Neural progenitor cell (in vitro differentiated cells): ENCODE measurements around the gene BAZ1A. TPM values are rescaled to one million over a fixed set of nuclear protein-coding genes. Genes with fewer than 3 reads are reported as not detected.

Experiments used
- DNase-seq: peaks from one replicate; pipeline ENCODE4 v3.0.0-alpha.2; 2016; ENCODE audit warnings: low spot score
- H2AFZ ChIP-seq: fragments of 200-600 bp; sonication (generic); replicated peaks from 2 replicates; pipeline ENCODE4 v1.6.1; 2016; ENCODE audit warnings: antibody characterized with exemption
- H3F3A ChIP-seq: fragments of 200-600 bp; sonication (generic); 2 replicates; pipeline ENCODE4 v1.6.1; 2016; ENCODE audit warnings: antibody characterized with exemption, low read depth
- H3K27ac ChIP-seq: fragments of 200-600 bp; sonication (generic); 2 replicates; pipeline ENCODE4 v1.5.1; 2016; ENCODE audit warnings: mild to moderate bottlenecking
- H3K27me3 ChIP-seq: fragments of 200-600 bp; sonication (generic); 2 replicates; pipeline ENCODE4 v1.6.1; 2016; ENCODE audit warnings: mild to moderate bottlenecking, moderate library complexity
- H3K36me3 ChIP-seq: fragments of 200-600 bp; sonication (generic); 2 replicates; pipeline ENCODE4 v1.5.1; 2016
- H3K4me1 ChIP-seq: fragments of 200-600 bp; sonication (generic); 2 replicates; pipeline ENCODE4 v1.6.1; 2016; ENCODE audit warnings: mixed run types
- H3K4me2 ChIP-seq: fragments of 200-600 bp; sonication (generic); 2 replicates; pipeline ENCODE4 v1.6.1; 2016
- H3K4me3 ChIP-seq: fragments of 200-600 bp; sonication (generic); 2 replicates; pipeline ENCODE4 v1.5.1; 2016
- H3K79me2 ChIP-seq: fragments of 200-600 bp; sonication (generic); 2 replicates; pipeline ENCODE4 v1.6.1; 2016; ENCODE audit warnings: low read depth
- H3K9ac ChIP-seq: fragments of 200-600 bp; sonication (generic); 2 replicates; pipeline ENCODE4 v1.6.1; 2016
- H3K9me3 ChIP-seq: fragments of 200-600 bp; sonication (generic); 2 replicates; pipeline ENCODE4 v1.5.1; 2016; ENCODE audit warnings: low read depth
- H4K20me1 ChIP-seq: fragments of 200-600 bp; sonication (generic); 2 replicates; pipeline ENCODE4 v1.6.1; 2016; ENCODE audit warnings: low read depth
- H3K27ac Mint-ChIP-seq: 3 replicates; pipeline ENCODE4 v1.8.0; 2021; ENCODE audit warnings: mixed read lengths
- H3K27me3 Mint-ChIP-seq: 2 replicates; pipeline ENCODE4 v1.8.0; 2022; ENCODE audit warnings: low read depth, mild to moderate bottlenecking, inconsistent platforms, moderate library complexity, mixed read lengths; ENCODE audit not compliant: insufficient read depth
- H3K36me3 Mint-ChIP-seq: 3 replicates; pipeline ENCODE4 v1.8.0; 2021; ENCODE audit warnings: mixed read lengths
- H3K4me1 Mint-ChIP-seq: 3 replicates; pipeline ENCODE4 v1.8.0; 2021; ENCODE audit warnings: mixed read lengths
- H3K4me3 Mint-ChIP-seq: 3 replicates; pipeline ENCODE4 v1.8.0; 2021; ENCODE audit warnings: mild to moderate bottlenecking, moderate library complexity, mixed read lengths
- H3K9me3 Mint-ChIP-seq: 3 replicates; pipeline ENCODE4 v1.8.0; 2020; ENCODE audit warnings: mixed read lengths
- CTCF ChIP-seq: fragments of 200-600 bp; sonication (generic); IDR thresholded peaks from 2 replicates; pipeline ENCODE4 v1.5.1; 2017; ENCODE audit warnings: antibody characterized with exemption, mild to moderate bottlenecking
- EZH2 ChIP-seq: fragments of 200-600 bp; sonication (generic); IDR thresholded peaks from 2 replicates; pipeline ENCODE4 v1.6.1; 2017; ENCODE audit warnings: antibody characterized with exemption, mild to moderate bottlenecking, moderate library complexity
- EZH2phosphoT487 ChIP-seq: fragments of 200-600 bp; sonication (generic); IDR thresholded peaks from 2 replicates; pipeline ENCODE4 v1.6.1; 2017; ENCODE audit warnings: antibody characterized with exemption
- total RNA-seq: library from RNA; depleted of rRNA; stranded (reverse); fragments of >200 nt; gene quantifications from 2 replicates; pipeline ENCODE4 v1.2.3, GENCODE V29; 2015; ENCODE audit warnings: low replicate concordance

Gene BAZ1A
- total RNA-seq, 1 donor from 2014 or later = 11.5 TPM

- no peak overlapping the region for H3K27ac Mint-ChIP-seq
- Histone ChIP-seq H3K27ac (no peak overlapping the region), H3F3A (no peaks in the 10 kb centered on the region), H2AFZ (no peak overlapping the region), H4K20me1 (no peaks in the 10 kb centered on the region), H3K4me2 (no peak overlapping the region), H3K9ac (no peak overlapping the region), H3K27me3 (no peaks in the 10 kb centered on the region), H3K9me3 (no peaks in the 10 kb centered on the region), H3K4me3 (no peak overlapping the region), H3K4me1 (no peaks in the 10 kb centered on the region), H3K79me2 (no peaks in the 10 kb centered on the region), H3K36me3 (peaks cover 6% of the 10 kb centered on the region)
- H3K27me3 Mint-ChIP-seq = no peaks in the 10 kb centered on the region
- no peak overlapping the region for H3K4me3 Mint-ChIP-seq
- peaks cover 36% of the 10 kb centered on the region for H3K36me3 Mint-ChIP-seq
- H3K9me3 Mint-ChIP-seq = peaks cover 2% of the 10 kb centered on the region
- no peak for TF ChIP-seq EZH2
- TF ChIP-seq CTCF = no peak
- no peak for TF ChIP-seq EZH2phosphoT487
- DNase-seq = peak; percentile 13
- H3K4me1 Mint-ChIP-seq = no peaks in the 10 kb centered on the region
Observed at GRCh38 chr14:34797747-34798583, 77.2 kb downstream of the BAZ1A start.

GRCh38 chr14:34796902-34797301, 78.3 kb downstream of the BAZ1A start:
- Histone ChIP-seq H4K20me1 (no peaks in the 10 kb centered on the region), H3K9ac (no peak overlapping the region), H3K36me3 (peaks cover 8% of the 10 kb centered on the region), H3K9me3 (no peaks in the 10 kb centered on the region), H3F3A (no peaks in the 10 kb centered on the region), H3K4me2 (no peak overlapping the region), H3K27me3 (no peaks in the 10 kb centered on the region), H3K27ac (no peak overlapping the region), H3K4me3 (no peak overlapping the region), H3K79me2 (no peaks in the 10 kb centered on the region), H3K4me1 (no peaks in the 10 kb centered on the region), H2AFZ (no peak overlapping the region)
- no peak overlapping the region for H3K4me3 Mint-ChIP-seq
- H3K4me1 Mint-ChIP-seq = no peaks in the 10 kb centered on the region
- no peak overlapping the region for H3K27ac Mint-ChIP-seq
- H3K9me3 Mint-ChIP-seq = peaks cover 2% of the 10 kb centered on the region
- DNase-seq = no peak
- peaks cover 34% of the 10 kb centered on the region for H3K36me3 Mint-ChIP-seq
- no peaks in the 10 kb centered on the region for H3K27me3 Mint-ChIP-seq
- no peak for TF ChIP-seq EZH2phosphoT487
- TF ChIP-seq EZH2 = no peak
- no peak for TF ChIP-seq CTCF

DNA sequence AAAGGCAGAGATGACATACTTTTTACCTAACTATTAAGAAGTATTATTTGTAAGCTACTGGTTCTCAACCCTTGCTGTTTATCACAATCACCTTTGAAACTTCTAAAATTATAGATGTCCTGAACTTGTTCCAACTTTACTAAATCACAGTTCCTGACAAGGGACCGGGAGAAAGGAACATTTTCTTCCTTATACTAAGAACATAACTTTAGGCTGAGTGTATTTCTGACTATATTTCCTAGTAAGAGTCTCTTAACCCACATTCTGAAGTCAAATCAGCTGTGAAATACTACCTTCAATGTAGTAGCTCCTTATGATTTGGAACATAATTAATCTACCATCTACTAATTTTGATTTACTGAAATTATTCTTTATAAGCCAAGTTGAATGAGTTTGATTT, 80.2 kb downstream of the BAZ1A start:
- H3K27ac ChIP-seq = no peak overlapping the region
- H3K4me3 ChIP-seq = no peak overlapping the region
- TF ChIP-seq EZH2 (no peak), EZH2phosphoT487 (no peak), CTCF (no peak)
- Mint-ChIP-seq H3K4me3 (no peak overlapping the region), H3K4me1 (no peaks in the 10 kb centered on the region), H3K36me3 (peaks cover 34% of the 10 kb centered on the region), H3K9me3 (peaks cover 2% of the 10 kb centered on the region), H3K27me3 (no peaks in the 10 kb centered on the region), H3K27ac (no peak overlapping the region)
- H3F3A ChIP-seq = no peaks in the 10 kb centered on the region
- H3K4me2 ChIP-seq = no peak overlapping the region
- no peaks in the 10 kb centered on the region for H3K27me3 ChIP-seq
- H3K79me2 ChIP-seq = no peaks in the 10 kb centered on the region
- H3K9ac ChIP-seq = no peak overlapping the region
- H3K9me3 ChIP-seq = no peaks in the 10 kb centered on the region
- DNase-seq = no peak
- peaks cover 8% of the 10 kb centered on the region for H3K36me3 ChIP-seq
- no peaks in the 10 kb centered on the region for H3K4me1 ChIP-seq
- no peak overlapping the region for H2AFZ ChIP-seq
- H4K20me1 ChIP-seq = no peaks in the 10 kb centered on the region
